ENCODE data around the gene IL36A.

- TF ChIP-seq CTCF (optimal IDR thresholded peaks at IDR 0.05 in 1 of 3, IDR thresholded peaks at IDR 0.05 in 1 of 3, conservative IDR thresholded peaks at IDR 0.05 in 1 of 3; ENCODE audit: extremely low read depth in 1 of 3, insufficient read depth in 2 of 3, low read length in 3 of 3): no peak
- no peak for TF ChIP-seq EZH2 (IDR thresholded peaks at IDR 0.05; ENCODE audit: low read length)
Measured at GRCh38 chr2:113000436-113000835, 4.8 kb upstream of the IL36A start.
